A549 (cell line): ENCODE results near the gene GAS7. TPM values are rescaled to one million over a fixed set of nuclear protein-coding genes. Genes with fewer than 3 reads are reported as not detected.

ENCODE experiments used
- ATAC-seq, 2 experiments: fragments of 200-7000 bp in 1 of 2; fragments of >200 bp in 1 of 2; cut with Nextera tagmentation in 1 of 2; cut with Tn5 transposase in 1 of 2; 3 replicates each; pipeline versions ENCODE4 v1.8.0 to v1.9.1; 2018 to 2020; ENCODE audit warnings: mild to moderate bottlenecking in 1 of 2, moderate library complexity in 1 of 2
- CTCF ChIA-PET: fragments of 300-600 bp; sonication (Branson Sonifier 250); formaldehyde crosslinking; extraction: SDS; loops from one replicate; lab custom pipeline; 2021; ENCODE audit warnings: antibody characterized with exemption, inconsistent platforms; lab: Yijun Ruan, JAX
- POLR2A ChIA-PET: fragments of 350-600 bp; formaldehyde crosslinking; extraction: SDS; loops from one replicate; lab custom pipeline; 2021; ENCODE audit warnings: antibody characterized with exemption, inconsistent platforms; lab: Yijun Ruan, JAX
- DNase-seq, 2 experiments: peaks; one replicate each; pipeline versions ENCODE4 v3.0.0 to v3.0.0-alpha.2; 2011 to 2016; ENCODE audit warnings: low read depth in 1 of 2, low spot score in 1 of 2
- FAIRE-seq: peaks from 2 replicates; lab custom pipeline; 2011; peaks lifted over from hg19 to GRCh38; lab: Jason Lieb, UNC
- H3K27ac ChIP-seq, 2 experiments: fragments of >200 bp; sonication (Bioruptor Twin); formaldehyde crosslinking; 3 replicates each; pipeline ENCODE4 v1.5.1; 2016 to 2017
- H3K4me1 ChIP-seq: fragments of >200 bp; sonication (Bioruptor Twin); formaldehyde crosslinking; 3 replicates; pipeline ENCODE4 v1.6.1; 2016
- H3K4me2 ChIP-seq: fragments of >200 bp; sonication (Bioruptor Twin); formaldehyde crosslinking; 3 replicates; pipeline ENCODE4 v1.6.1; 2016
- H3K4me3 ChIP-seq: fragments of >200 bp; sonication (Bioruptor Twin); formaldehyde crosslinking; 3 replicates; pipeline ENCODE4 v1.5.1; 2016
- H3K9me3 ChIP-seq: fragments of >200 bp; sonication (Bioruptor Twin); formaldehyde crosslinking; 3 replicates; pipeline ENCODE4 v1.6.1; 2016
- BHLHE40 ChIP-seq: IDR thresholded peaks from 2 replicates; pipeline ENCODE4 v1.6.1; 2012; ENCODE audit warnings: low read depth, low read length, inconsistent platforms
- CBX2 ChIP-seq: fragments of 200-600 bp; sonication (generic); IDR thresholded peaks from 2 replicates; pipeline ENCODE4 v1.6.1; 2016; ENCODE audit warnings: low read depth, mild to moderate bottlenecking, borderline replicate concordance
- CEBPB ChIP-seq, 2 experiments: fragments of >200 bp in 1 of 2; sonication (Bioruptor Twin) in 1 of 2; formaldehyde crosslinking in 1 of 2; IDR thresholded peaks; 2 replicates each; pipeline ENCODE4 v1.6.1; 2012 to 2016
- EHF ChIP-seq: fragments of 250-450 bp; sonication (Bioruptor Pico); IDR thresholded peaks from 2 replicates; pipeline ENCODE4 v1.5.0; 2020; ENCODE audit warnings: mild to moderate bottlenecking
- FOSB ChIP-seq: fragments of 250-450 bp; sonication (Bioruptor Pico); IDR thresholded peaks from 2 replicates; pipeline ENCODE4 v1.5.0; 2020; ENCODE audit warnings: mild to moderate bottlenecking, moderate library complexity
- FOSL2 ChIP-seq, 2 experiments: fragments of 450-650 bp in 1 of 2; fragments of >200 bp in 1 of 2; sonication (Bioruptor Twin) in 1 of 2; formaldehyde crosslinking; IDR thresholded peaks; 2 replicates each; pipeline versions ENCODE4 v1.5.0 to v1.6.1; 2016 to 2020; ENCODE audit warnings: mild to moderate bottlenecking in 1 of 2, moderate library complexity in 1 of 2
- FOXS1 ChIP-seq: fragments of 250-450 bp; sonication (Bioruptor Pico); IDR thresholded peaks from 2 replicates; pipeline ENCODE4 v1.5.0; 2020; ENCODE audit warnings: mild to moderate bottlenecking, moderate library complexity
- HES2 ChIP-seq: fragments of >200 bp; sonication (Bioruptor Twin); formaldehyde crosslinking; IDR thresholded peaks from 2 replicates; pipeline ENCODE4 v1.6.1; 2016
- HOXB13 ChIP-seq: fragments of 250-450 bp; sonication (Bioruptor Pico); IDR thresholded peaks from 2 replicates; pipeline ENCODE4 v1.5.0; 2020; ENCODE audit warnings: low read depth, mild to moderate bottlenecking, moderate library complexity
- JUNB ChIP-seq: fragments of >200 bp; sonication (Bioruptor Twin); formaldehyde crosslinking; IDR thresholded peaks from 2 replicates; pipeline ENCODE4 v1.6.1; 2016
- MYC ChIP-seq: IDR thresholded peaks from 2 replicates; pipeline ENCODE4 v1.6.1; 2012; ENCODE audit warnings: mild to moderate bottlenecking, inconsistent platforms, low read length, improper control_type of control experiment, borderline replicate concordance
- NPAS2 ChIP-seq: fragments of 250-450 bp; sonication (Bioruptor Pico); IDR thresholded peaks from 2 replicates; pipeline ENCODE4 v1.8.0; 2022; ENCODE audit warnings: mild to moderate bottlenecking, moderate library complexity, borderline replicate concordance
- POLR2A ChIP-seq: IDR thresholded peaks from 2 replicates; pipeline ENCODE4 v1.6.1; 2012; ENCODE audit warnings: mild to moderate bottlenecking, low read length
- RAD21 ChIP-seq, 2 experiments: fragments of >200 bp in 1 of 2; sonication (Bioruptor Twin) in 1 of 2; formaldehyde crosslinking in 1 of 2; IDR thresholded peaks in 1 of 2; conservative IDR thresholded peaks in 1 of 2; 2 replicates in 1 of 2; 3 replicates in 1 of 2; pipeline ENCODE4 v1.6.1; 2012 to 2018; ENCODE audit warnings: inconsistent platforms in 1 of 2
- RARB ChIP-seq: fragments of 250-450 bp; sonication (Bioruptor Pico); IDR thresholded peaks from 2 replicates; pipeline ENCODE4 v1.8.0; 2021; ENCODE audit warnings: mild to moderate bottlenecking, moderate library complexity
- RCOR1 ChIP-seq: fragments of 150-350 bp; IDR thresholded peaks from 2 replicates; pipeline ENCODE4 v1.6.1; 2014; ENCODE audit warnings: antibody characterized with exemption, low read length, low read depth
- RFX5 ChIP-seq: fragments of 450-650 bp; IDR thresholded peaks from 2 replicates; pipeline ENCODE4 v1.7.1; 2014; ENCODE audit warnings: antibody characterized with exemption, mild to moderate bottlenecking, moderate library complexity
- SMC3 ChIP-seq: fragments of >200 bp; sonication (Bioruptor Twin); formaldehyde crosslinking; IDR thresholded peaks from 3 replicates; pipeline ENCODE4 v1.6.1; 2018; ENCODE audit warnings: inconsistent platforms
- WGBS: methylation state at CpG from one replicate; pipeline ENCODE4 v1.1.6; 2017; ENCODE audit errors: missing lambda C conversion rate; 5-methylcytosine and 5-hydroxymethylcytosine counted together
- polyA plus RNA-seq, 4 experiments: library from polyadenylated mRNA; depleted of rRNA in 3 of 4; stranded (reverse); fragments of >200 nt; fragmentation: RNase III in 1 of 4; extraction: RNeasy Plus Mini Kit Qiagen cat#74134 plus additional on column Dnase treatment in 1 of 4; gene quantifications; 2 replicates in 3 of 4; 3 replicates in 1 of 4; pipeline ENCODE4 v1.2.3, GENCODE V29; 2011 to 2017
- TF ChIP-seq, protein P1 (sequence below): fragments of >200 bp; sonication (Bioruptor Twin); formaldehyde crosslinking; IDR thresholded peaks from 3 replicates; pipeline ENCODE4 v1.5.1; 2016

Gene GAS7
- polyA plus RNA-seq, 2 of the 4 experiments (the other 2 are of a cell fraction) = 1.3 to 1.5 TPM

DNA sequence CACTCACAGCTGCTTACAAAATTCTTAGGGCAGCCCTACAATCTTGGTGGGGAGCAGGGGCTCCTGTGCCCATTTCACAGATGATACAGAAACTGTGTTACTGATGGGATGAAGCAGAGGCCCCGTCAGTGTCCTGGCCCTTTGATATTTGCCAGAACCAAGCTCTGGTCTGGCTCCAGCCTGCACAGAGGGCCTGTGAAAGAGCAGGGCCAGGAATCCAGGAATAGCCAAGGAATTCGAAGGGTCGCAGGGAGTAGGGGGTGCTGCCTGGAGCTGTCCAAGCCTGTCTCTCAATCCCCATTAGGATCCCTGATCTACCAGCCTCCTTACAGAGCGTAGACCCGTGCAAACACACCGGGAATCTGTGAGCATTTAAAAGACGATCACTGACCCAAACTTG, 207.1 kb downstream of the GAS7 start:
- ATAC-seq (no peak), DNase-seq (no peak), FAIRE-seq (no peak)
- CTCF ChIA-PET = interaction anchor here (0.7 to 1.8 kb wide), 3 partner anchors 9 to 623 kb away, joined by 3 to 11 read pairs (median 3); no protein-coding TSS in a partner anchor
- WGBS = 43% methylated on average over 7 of the region's 7 CpGs
- no peak for TF ChIP-seq POLR2A
- TF ChIP-seq RARB (CRISPR knock-in tag) = no peak
- TF ChIP-seq FOSB (CRISPR knock-in tag) = no peak
- TF ChIP-seq RFX5 = no peak
- TF ChIP-seq EHF = no peak
- no peak for TF ChIP-seq FOXS1 (CRISPR knock-in tag)
- TF ChIP-seq NPAS2 (CRISPR knock-in tag) = no peak
- TF ChIP-seq JUNB = no peak
- no peak for TF ChIP-seq CBX2
- no peak for TF ChIP-seq CEBPB (IDR thresholded peaks at IDR 0.05)
- no peak for TF ChIP-seq BHLHE40
- no peak for TF ChIP-seq HES2
- TF ChIP-seq HOXB13 = no peak
- TF ChIP-seq, protein P1, sequence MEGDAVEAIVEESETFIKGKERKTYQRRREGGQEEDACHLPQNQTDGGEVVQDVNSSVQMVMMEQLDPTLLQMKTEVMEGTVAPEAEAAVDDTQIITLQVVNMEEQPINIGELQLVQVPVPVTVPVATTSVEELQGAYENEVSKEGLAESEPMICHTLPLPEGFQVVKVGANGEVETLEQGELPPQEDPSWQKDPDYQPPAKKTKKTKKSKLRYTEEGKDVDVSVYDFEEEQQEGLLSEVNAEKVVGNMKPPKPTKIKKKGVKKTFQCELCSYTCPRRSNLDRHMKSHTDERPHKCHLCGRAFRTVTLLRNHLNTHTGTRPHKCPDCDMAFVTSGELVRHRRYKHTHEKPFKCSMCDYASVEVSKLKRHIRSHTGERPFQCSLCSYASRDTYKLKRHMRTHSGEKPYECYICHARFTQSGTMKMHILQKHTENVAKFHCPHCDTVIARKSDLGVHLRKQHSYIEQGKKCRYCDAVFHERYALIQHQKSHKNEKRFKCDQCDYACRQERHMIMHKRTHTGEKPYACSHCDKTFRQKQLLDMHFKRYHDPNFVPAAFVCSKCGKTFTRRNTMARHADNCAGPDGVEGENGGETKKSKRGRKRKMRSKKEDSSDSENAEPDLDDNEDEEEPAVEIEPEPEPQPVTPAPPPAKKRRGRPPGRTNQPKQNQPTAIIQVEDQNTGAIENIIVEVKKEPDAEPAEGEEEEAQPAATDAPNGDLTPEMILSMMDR = no peak
- TF ChIP-seq MYC = no peak
- H3K9me3 ChIP-seq = 0 out of 3 replicates have a peak, but pooled peaks cover 4% of the 10 kb centered on the region
- no peaks in the 10 kb centered on the region for H3K4me1 ChIP-seq
- no peak overlapping the region for H3K4me3 ChIP-seq
- H3K4me2 ChIP-seq = no peak overlapping the region
- no peak overlapping the region for H3K27ac ChIP-seq
- POLR2A ChIA-PET = no interaction called here

DNA sequence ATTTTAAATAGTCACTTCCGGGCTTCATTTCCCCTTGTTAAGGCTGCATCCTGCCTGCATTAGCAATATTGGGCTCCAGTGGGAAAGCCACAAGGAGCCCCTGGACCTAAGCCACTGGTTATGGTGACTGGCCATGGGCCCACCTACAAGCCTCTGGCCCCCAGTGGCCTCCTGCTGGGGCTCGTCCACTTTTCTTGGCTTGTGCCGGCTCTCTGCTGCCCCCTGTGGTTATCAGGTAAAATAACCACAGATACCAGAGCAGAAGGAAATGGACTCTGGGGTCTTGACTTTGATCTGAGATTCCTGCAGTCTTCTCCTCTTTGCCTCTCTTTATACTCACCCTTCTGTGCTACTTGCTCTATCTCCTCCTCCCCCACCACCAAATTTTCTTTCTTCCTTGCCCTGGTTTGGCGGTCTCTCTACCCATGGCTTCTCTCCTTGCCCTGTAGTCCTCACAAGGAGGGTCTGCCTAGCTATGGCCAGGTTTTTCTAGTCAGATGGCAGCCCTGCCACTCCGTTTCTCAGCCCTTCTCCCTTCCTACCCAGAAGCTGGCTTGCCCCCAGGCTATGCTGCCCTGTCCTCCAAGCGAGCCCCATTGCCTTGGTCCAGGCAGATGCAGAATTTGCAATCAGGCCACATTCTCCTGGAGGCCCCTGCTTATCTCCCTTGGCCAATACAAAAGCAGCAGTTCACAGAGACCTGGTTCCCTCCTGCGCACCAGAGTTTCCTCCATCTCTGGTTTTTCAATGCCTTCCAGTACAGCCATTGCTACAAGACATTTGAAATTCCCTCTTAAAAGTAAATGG, 210.4 kb downstream of the GAS7 start:
- H3K4me3 ChIP-seq = no peak overlapping the region
- TF ChIP-seq RAD21 (conservative IDR thresholded peaks at IDR 0.05 in 1 of 2, IDR thresholded peaks at IDR 0.05 in 1 of 2) = peak; percentile 45
- TF ChIP-seq RCOR1 = no peak
- TF ChIP-seq FOSL2 (IDR thresholded peaks at IDR 0.05) = no peak
- no peak for TF ChIP-seq FOSL2 (CRISPR knock-in tag; IDR thresholded peaks at IDR 0.05)
- TF ChIP-seq SMC3 = peak; percentile 42
- TF ChIP-seq, protein P1 = peak; percentile 82
- TF ChIP-seq, all 56 proteins: peak for 3
- Histone ChIP-seq H3K27ac (no peak overlapping the region), H3K4me2 (no peak overlapping the region), H3K9me3 (no peaks in the 10 kb centered on the region), H3K4me1 (no peaks in the 10 kb centered on the region)
- 29% methylated on average over 7 of the region's 7 CpGs for WGBS
- ChIA-PET CTCF (interaction anchor here (0.8 to 14.5 kb wide), 16 partner anchors 8 to 629 kb away, joined by 3 to 232 read pairs (median 4); no protein-coding TSS in a partner anchor), POLR2A (no interaction called here)
- DNase-seq (peak; percentile 57 to 66), FAIRE-seq (no peak), ATAC-seq (peak in 1 of 2 experiments; percentile 88; a peak in 3 of 6 replicates)
